Inflammatory macrophage treated with lipopolysaccharide for 4 hours (primary cell): ENCODE data around the gene NAGK.
"Not testable (repeated sequence)": the region's sequence is repeated elsewhere in the genome, so short reads cannot be mapped to it uniquely, and the experiment has no call there.

ENCODE experiments used
- DNase-seq: peaks from one replicate; pipeline ENCODE4 v3.0.0-alpha.2; 2020

The NAGK gene

DNA sequence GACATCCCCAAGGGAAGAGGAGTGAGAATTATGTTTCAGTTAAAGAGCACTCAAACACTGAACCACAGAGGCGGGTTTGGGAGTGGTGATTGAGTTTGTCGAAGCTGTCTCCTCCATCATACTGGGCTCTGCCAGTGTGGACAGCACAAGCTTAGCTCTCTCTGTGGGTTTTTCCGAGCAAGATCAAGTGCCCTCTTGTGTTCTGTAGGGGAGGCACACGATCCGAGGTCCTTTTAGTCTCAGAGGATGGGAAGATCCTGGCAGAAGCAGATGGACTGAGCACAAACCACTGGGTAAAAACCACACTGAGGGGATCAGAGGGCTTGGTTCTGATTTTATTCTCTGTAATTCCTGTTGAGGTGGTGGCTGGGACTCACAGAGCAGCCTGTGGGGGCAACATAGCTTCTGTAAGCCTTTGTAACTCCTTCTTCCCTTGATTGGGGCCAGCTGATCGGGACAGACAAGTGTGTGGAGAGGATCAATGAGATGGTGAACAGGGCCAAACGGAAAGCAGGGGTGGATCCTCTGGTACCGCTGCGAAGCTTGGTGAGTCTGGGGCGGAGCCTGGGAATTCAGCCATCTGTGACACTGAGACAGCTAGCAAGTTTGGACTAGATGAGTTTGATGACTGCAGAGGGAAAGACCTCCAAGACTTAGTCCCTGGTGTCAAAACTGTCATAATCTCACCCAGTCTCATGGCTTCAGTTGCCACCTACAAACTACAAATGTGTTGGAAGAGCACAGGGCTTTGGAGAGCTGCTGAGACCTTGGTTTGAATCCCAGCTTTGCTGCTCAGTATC is 2.0 kb downstream of the NAGK start:
- peak; percentile 75 for DNase-seq

DNA sequence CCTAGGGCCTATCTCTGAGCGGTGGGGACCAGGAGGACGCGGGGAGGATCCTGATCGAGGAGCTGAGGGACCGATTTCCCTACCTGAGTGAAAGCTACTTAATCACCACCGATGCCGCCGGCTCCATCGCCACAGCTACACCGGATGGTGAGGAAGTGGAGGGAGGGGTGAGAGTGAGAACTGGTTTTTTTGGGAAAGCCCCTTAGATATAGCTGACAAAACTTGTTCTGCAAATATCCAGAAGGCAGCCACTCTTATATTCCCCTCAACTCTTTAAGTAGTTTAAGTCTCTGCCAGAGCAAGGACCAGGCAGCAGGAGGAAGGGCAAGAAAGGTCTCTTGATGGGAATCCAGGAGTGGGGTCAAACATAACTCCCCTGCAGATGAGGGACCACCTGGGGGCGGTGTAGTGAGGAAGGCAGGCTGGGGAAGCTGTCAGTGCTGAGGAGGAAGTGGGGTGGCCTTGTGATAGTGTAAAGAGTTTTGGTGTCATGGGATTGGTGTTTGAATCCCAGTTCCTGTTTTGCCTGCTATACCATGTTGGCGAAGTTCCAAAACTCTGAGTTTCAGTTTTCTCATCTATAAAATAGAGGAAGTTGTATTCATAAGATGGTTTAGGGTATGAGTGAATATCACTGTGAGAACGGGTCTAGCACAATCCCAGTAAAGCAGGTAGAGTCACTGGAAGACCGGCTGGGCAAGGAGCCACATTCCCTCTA is 3.4 kb downstream of the NAGK start:
- peak; percentile 98 for DNase-seq

DNA sequence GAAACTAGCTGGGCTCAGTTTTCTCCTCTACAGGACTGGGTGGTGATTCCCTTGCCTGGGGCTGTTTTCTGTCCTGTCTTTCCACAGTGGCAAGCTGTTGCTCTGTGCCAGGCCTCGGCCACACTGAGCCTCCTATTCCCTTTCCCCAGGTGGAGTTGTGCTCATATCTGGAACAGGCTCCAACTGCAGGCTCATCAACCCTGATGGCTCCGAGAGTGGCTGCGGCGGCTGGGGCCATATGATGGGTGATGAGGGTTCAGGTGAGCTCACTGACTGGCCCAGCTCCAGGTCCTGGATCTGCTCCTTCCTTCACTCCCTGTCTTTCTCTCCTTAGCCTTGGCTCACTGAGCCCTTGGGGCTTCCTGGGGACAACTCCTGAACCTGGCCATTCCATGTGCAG is 4.0 kb downstream of the NAGK start:
- no peak for DNase-seq

DNA sequence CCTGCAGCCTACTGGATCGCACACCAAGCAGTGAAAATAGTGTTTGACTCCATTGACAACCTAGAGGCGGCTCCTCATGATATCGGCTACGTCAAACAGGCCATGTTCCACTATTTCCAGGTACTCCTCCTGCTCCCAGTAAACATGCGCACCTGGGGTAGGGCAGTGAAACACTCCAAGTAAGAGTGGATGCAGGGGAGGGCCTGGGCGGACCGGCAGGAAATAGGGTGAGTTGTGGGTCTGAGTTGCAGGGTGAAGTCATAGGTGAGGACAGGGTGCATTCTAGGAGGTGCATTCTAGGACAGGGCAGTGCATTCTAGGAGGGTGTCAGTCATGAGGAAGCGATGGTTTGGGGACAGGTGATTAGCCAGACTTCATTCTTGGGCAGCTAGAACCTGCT is 5.0 kb downstream of the NAGK start:
- DNase-seq, result no peak

DNA sequence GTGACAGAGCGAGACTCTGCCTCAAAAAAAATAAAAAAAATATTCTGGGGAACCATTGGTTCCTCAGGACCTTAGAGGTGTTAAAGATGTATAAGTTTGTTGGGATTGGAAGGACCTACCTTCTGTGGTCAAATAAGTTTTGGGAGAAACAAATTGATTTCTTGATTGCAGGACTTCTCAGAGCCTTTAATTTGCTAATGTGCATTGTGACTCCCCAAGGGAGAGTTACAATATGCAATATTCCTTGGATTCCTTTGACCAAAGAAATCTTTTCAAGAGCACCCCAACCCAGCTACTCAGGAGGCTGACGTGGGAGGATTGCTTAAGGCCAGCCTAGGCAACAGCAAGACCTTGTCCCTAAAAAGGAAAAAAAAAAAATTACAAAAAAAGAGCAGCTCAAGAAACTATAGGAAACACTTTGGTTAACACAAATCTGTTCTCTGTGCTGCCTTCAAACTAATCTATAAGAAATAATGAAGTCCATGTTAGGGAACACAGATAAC is 6.5 kb downstream of the NAGK start:
- no peak for DNase-seq

DNA sequence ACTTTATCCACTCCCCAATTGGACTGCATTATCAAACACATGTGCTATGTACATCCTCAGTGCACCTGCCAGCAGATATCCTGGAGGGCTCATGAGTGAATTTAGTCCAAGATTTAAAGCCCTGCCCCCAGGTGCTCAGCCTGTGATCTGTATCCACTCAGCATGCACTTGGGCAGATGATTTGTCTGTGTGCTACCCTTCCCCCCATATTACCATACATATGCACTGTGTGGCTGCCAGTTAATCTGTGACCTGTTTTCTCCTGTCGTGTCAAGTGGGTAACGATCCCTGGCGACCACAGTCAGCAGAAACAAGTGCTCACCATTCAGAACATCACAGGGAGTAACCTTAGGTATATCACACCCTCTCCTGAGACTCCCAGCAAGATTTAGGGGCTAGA is 10.2 kb downstream of the NAGK start:
- DNase-seq, result no peak

DNA sequence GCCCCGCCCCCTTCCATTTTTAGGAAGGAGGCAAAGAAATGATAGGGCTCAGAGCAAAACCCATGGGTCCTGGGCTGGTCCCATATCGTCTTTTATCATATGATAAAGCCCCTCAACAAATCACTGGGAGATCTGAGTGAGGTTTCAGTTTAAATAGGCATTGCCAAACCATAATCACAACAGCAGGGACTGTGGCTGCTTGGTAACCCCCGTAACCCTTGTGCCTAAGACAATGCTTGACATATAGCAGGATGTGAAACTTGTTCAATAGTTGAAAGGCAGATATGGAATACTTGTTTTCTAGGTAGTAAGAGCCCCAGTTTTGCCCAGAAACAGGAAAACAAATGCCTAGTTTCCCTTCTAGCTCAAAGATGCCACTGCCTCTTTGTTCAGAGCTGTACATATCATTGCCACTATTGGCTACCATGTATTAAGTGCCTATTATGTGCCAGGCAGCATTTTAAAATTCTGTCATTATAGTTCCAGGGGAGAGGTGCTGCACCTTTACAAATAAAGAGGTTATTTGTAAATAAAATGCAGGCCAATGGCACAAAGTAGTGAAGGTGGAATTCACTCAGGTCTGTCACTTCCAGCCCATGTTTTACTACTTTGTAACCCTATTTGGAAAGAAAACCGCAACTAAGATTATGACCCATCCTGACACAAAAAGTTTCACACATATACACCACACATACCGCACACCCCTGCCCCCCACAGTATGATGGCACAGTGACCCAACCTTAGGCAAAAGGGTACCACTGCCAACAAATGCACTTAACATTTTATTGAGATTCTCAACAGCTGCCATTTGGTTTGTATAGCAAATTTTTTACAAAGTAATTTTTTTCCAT is 14.2 kb downstream of the NAGK start:
- peak; percentile 44 for DNase-seq

DNA sequence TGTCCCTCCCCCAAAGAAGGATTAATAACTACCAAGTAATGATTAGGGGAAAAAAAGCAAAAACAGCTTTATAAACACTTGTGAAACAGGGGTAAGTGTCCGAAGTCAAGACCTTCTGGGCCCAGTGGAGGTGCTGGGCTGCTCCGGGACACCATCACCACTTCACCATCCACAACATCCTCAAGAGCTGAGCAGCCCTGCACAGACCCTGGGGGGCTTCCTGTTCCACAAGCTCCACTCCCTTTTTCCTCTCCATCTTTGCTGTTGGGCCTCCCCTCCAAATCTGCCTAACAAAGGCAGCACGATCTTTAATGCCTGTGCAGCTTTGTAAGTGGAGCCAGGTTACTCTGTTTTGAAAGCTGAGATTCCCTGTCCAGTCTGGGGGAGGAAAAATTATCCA is 14.8 kb downstream of the NAGK start:
- DNase-seq, result not testable (repeated sequence)

DNA sequence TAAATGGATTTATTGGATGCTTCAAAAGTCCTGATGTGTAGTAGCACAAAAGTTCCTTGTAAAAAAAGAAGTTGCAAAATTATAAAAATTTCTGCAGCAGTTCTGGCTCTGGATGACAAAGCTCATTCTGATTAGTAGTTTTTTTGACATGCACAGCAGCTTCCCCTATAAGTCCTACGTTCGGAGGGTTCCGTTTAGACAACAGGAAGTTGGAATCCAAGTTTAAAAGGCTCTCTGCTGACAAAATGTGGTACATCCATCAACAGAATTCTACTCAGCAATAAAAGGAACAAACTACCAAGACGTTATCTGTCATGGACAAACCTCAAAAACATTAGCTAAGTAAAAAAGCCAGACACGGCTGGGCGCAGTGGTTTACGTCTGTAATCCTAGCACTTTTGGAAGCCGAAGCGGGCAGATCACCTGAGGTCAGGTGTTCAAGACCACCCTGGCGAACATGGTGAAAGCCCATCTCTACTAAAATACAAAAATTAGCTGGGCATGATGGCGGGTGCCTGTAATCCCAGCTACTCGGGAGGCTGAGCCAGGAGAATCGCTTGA is 15.4 kb downstream of the NAGK start:
- DNase-seq, result not testable (repeated sequence)

DNA sequence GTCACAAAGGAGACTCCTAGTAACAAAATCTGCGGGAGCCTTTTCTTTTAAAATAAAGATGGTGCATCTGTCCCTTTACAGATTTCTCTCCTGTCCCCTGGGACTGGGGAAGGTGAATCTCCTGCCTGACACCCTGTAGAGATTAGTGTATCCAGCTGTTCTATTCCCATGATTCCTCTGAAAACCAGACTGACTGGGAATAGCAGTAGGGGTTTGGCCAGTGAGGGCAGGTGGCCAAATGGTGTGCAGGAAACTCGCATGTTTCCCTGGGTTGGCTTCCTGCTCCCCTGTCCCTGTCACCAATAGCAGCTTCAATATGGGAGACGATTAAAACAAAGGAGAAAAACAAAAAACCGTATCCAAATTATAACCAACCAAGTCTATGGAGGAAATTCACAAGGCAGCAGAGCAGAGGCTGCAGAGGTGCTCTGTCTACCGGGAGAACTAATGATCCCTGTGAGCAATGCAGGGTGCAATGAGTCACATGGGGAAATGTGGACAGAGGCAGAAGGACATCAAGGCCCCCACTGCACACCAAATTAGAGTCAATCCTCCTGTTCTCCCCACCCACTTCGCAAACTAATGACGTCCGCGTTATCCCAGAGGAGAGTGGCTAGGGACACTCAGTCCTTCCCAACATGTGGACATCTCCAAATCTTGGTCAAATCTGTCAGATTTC is 17.0 kb downstream of the NAGK start:
- DNase-seq, result not testable (repeated sequence)

DNA sequence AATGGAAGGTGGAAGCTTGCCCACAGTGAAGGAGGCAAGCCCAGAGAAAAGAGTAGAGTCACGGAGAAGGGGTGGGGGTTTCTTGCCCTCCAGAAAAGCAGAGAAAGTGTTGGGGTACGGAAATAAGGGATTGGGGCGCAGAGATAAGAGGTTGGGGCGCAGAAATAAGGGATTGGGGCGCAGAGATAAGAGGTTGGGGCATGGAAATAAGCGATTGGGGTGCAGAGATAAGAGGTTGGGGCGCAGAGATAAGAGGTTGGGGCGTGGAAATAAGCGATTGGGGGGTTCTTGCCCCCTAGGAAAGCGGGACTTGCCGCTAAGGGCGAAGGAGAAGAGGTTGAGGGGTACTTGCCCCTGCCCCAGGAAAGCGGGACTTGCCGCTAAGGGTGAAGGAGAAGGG is 21.0 kb downstream of the NAGK start:
- not testable (repeated sequence) for DNase-seq

DNA sequence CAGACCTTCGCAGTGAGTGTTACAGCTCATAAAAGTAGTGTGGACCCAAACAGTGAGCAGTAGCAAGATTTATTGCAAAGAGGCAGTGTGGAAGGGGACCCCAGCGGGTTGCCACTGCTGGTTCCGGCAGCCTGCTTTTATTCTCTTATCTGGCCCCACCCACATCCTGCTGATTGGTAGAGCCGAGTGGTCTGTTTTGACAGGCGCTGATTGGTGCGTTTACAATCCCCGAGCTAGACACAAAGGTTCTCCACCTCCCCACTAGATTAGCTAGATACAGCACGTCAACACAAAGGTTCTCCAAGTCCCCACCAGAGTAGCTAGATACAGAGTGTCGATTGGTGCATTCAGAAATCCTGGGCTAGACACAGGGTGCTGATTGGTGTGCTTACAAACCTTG is 23.4 kb downstream of the NAGK start:
- DNase-seq, result not testable (repeated sequence)

DNA sequence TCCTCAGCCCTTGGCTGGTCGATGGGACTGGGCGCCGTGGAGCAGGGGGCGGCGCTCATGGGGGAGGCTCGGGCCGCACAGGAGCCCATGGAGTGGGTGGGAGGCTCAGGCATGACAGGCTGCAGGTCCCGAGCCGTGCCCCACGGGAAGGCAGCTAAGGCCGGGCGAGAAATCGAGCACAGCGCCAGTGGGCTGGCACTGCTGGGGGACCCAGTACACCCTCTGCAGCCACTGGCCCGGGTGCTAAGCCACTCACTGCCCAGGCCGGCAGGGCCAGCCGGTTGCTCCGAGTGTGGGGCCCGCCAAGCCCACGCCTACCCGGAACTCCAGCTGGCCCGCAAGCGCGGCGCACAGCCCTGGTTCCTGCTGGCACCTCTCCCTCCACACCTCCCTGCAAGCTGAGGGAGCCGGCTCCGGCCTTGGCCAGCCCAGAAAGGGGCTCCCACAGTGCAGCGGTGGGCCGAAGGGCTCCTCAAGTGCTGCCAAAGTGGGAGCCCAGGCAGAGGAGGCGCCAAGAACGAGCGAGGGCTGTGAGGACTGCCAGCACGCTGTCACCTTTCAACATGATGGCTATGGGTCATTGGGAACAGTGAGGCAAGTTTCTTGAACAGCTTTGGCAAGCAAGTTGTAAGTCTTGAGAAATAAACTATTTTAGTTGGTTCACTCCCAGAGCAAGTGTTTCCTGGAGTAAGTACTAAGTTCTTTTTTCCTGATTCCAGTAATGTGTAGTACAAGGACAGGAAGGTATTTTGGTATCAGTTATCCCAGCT is 24.2 kb downstream of the NAGK start:
- DNase-seq, result not testable (repeated sequence)

DNA sequence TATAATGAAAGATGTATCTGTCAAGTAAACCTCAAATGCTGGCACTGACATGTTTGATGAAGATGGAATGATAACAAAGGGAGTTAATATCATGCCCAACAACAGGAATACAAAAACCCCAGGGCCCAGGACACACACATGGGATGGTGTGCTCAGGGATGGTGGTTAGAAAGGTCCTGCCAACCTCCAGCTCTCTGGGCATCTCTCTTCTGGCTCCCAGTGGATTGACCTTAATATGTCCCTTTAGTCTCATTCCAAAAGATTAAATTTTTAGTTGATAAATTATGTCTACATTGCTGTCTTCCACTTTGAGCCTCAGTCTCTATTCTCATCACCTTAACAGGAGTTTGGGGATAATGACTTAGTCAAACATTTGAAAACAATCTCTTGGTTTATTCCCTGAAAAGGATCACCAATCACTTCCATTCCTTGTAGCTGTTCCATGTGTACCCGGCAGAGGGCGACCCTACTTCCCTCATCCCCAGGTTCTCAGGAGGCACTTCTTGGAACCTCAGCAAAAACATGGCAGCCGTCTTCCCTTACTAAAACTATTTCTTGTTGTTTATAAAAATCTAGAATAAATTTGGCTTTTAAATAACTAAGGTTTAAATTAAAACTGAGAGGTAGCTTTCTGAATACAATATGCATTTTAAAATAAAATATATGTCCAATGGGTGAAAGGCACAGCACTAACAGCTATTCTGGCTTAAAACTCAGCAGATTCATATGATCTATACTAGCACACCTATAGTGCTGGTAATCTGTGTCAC is 31.9 kb downstream of the NAGK start:
- DNase-seq, result peak; percentile 57

DNA sequence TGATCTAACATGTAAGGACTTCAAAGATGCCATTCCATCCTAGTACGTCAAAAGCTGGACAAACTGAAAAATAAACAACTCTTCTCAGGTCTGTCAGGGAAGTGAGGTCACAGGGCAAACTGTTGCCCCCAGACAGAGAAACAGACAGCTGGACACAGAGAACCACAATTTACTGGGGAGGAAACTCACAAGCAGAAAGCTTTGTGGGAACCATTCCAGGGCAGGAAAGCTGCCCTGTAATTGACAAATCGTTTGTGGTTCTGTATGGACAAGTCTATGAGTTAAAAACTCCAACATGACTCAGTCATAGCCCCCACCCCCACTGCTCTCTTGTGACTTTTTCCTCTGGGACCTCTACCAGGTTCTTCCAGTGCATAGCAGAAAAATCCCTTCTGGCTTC is 33.2 kb downstream of the NAGK start:
- DNase-seq, result peak; percentile 34

DNA sequence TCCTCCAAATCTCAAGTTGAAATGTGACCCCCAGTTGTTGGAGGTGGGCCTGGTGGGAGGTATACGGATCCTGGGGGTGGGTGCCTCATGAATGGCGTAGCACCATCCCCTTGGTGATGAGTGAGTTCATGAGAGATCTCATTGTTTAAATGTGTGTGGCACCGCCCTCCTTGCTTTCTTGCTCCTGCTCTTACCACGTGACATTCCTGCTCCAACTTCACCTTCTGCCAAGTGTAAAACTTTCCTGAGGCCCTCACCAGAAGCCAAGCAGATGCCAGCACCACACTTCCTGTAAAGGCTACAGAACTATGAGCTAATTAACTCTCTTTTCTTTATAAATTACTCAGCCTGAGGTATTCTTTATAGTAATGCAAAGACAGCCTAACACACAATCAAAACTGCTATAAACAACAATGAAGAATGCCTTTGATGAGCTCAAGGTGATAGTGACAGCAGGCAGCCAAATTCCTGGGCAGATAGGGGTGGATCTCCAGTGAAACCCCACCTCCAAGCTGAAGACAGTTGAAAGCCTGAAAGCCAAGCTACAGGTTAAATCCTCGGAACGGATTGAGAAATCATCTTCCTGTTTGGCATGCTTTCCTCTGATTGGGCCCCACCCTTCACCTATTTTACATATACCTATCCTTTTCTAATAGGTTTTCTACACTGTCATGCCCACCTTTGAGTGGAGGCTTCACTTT is 34.7 kb downstream of the NAGK start:
- DNase-seq, result no peak

DNA sequence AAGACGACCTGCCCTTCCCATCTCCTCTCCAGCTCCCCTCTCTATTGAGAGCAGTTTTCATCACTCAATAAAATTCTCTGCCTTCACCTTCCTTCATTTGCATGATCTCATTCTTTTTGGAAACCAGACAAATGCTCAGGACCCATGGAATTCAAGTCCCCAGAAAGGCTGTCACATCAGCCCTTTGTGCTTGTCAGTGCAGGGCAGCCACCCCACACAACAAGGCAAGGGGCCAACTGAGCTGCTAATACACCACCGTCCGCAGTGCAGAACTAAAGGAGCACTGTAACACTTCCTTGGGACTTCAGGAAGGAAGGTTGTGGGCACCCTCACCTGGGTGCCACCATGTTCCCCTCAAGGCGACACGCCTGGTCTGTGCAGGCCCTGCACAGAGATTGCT is 35.4 kb downstream of the NAGK start:
- DNase-seq, result no peak

DNA sequence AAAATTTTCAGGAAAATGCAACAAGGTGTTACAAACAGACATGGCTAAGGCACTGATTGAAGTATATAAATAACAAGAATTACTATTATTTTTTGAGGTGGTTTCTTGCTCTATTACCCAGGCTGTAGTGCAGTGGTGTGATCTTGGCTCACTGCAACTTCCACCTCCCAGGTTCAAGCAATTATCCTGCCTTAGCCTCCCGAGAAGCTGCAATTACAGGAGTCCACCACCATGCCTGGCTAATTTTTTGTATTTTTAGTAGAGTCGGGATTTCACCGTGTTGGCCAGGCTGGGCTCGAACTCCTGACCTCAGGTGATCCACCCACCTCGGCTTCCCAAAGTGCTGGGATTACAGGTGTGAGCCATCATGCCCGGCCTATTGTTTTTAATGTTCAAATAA is 38.0 kb downstream of the NAGK start:
- not testable (repeated sequence) for DNase-seq

DNA sequence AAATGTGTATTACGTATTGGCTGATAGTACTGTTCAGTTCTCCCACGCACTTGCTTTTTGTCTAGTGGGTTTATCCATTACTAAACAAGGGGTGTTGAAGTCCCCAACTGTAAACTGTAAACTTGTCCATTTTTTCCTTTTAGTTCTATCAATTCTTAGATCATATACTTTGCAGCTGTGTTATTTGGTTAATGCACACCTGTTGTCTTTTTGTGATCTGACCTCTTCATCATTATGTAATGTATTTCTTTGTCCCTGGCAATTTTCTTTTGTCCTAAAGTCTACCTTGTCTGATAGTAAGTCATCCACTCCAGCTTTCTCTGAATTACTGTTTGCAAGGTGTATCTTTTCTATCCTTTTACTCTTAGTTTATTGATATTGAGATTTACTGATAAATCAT is 39.6 kb downstream of the NAGK start:
- DNase-seq, result no peak

DNA sequence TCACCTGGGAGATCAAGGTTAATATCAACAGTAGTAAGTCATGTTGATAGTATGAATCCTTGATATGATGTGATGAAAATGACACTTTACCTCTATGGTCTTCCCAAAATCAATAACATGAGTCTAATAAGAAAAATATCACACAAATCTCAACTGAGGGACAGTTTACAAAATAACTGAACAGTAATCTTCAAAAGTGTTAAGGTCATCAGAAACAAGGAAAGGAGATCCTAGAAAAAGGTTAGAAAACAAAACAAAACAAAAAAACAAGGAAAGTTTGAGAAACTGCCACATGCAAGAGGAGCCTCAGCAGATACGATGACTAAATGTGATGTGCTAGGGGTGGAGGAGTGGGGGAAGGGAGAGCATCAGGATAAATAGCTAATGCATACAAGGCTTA is 45.4 kb downstream of the NAGK start:
- no peak for DNase-seq
